AG04449 (cell line): ENCODE data around the gene CDH8.

Experiments used
- CTCF ChIA-PET: fragments of 350-600 bp; formaldehyde crosslinking; extraction: SDS; loops from one replicate; lab custom pipeline; 2021; ENCODE audit warnings: antibody characterized with exemption; lab: Yijun Ruan, JAX
- POLR2A ChIA-PET: fragments of 400-600, 350-600 bp; formaldehyde crosslinking; extraction: SDS; loops from one replicate; lab custom pipeline; 2020; ENCODE audit warnings: antibody characterized with exemption, inconsistent platforms; lab: Yijun Ruan, JAX
- DNase-seq: peaks from one replicate; pipeline ENCODE4 v3.0.0-alpha.2; 2010; ENCODE audit warnings: low read depth, low spot score
- H3K4me3 ChIP-seq: 2 replicates; pipeline ENCODE4 v1.5.1; 2011; ENCODE audit warnings: low read depth, mild to moderate bottlenecking, control low read depth, low read length
- CTCF ChIP-seq: IDR thresholded peaks from one replicate; pipeline ENCODE4 v1.5.1; 2011; ENCODE audit warnings: mild to moderate bottlenecking, moderate library complexity, low read length, control low read depth, inconsistent platforms; ENCODE audit not compliant: insufficient read depth; ENCODE audit errors: missing control alignments

The CDH8 gene

GRCh38 chr16:61823326-61823725, 212.9 kb downstream of the CDH8 start:
- ChIA-PET CTCF (no interaction called here), POLR2A (no interaction called here)
- TF ChIP-seq CTCF, result no peak
- H3K4me3 ChIP-seq, result no peak overlapping the region
- no peak for DNase-seq

- no peak for TF ChIP-seq CTCF
- ChIA-PET POLR2A (no interaction called here), CTCF (no interaction called here)
- DNase-seq, result no peak
- no peak overlapping the region for H3K4me3 ChIP-seq
These were observed 215.4 kb downstream of the CDH8 start for GRCh38 chr16:61820820-61821219.

GRCh38 chr16:61820398-61820797, 215.8 kb downstream of the CDH8 start:
- H3K4me3 ChIP-seq, result no peak overlapping the region
- ChIA-PET CTCF (no interaction called here), POLR2A (no interaction called here)
- TF ChIP-seq CTCF, result no peak
- DNase-seq, result no peak

- TF ChIP-seq CTCF, result no peak
- DNase-seq, result no peak
- ChIA-PET CTCF (no interaction called here), POLR2A (no interaction called here)
- H3K4me3 ChIP-seq, result no peak overlapping the region
These were observed 217.4 kb downstream of the CDH8 start for GRCh38 chr16:61818850-61819249.

- no peak overlapping the region for H3K4me3 ChIP-seq
- ChIA-PET CTCF (no interaction called here), POLR2A (no interaction called here)
- no peak for TF ChIP-seq CTCF
- DNase-seq, result no peak
These were observed 218.5 kb downstream of the CDH8 start for GRCh38 chr16:61817583-61818278.

- no peak overlapping the region for H3K4me3 ChIP-seq
- TF ChIP-seq CTCF, result no peak
- POLR2A ChIA-PET, result no interaction called here
- no peak for DNase-seq
- CTCF ChIA-PET, result no interaction called here
These were observed 221.4 kb downstream of the CDH8 start for GRCh38 chr16:61814726-61815347.
